ENCODE measurements around the gene ZNF544.

The ZNF544 gene

DNA sequence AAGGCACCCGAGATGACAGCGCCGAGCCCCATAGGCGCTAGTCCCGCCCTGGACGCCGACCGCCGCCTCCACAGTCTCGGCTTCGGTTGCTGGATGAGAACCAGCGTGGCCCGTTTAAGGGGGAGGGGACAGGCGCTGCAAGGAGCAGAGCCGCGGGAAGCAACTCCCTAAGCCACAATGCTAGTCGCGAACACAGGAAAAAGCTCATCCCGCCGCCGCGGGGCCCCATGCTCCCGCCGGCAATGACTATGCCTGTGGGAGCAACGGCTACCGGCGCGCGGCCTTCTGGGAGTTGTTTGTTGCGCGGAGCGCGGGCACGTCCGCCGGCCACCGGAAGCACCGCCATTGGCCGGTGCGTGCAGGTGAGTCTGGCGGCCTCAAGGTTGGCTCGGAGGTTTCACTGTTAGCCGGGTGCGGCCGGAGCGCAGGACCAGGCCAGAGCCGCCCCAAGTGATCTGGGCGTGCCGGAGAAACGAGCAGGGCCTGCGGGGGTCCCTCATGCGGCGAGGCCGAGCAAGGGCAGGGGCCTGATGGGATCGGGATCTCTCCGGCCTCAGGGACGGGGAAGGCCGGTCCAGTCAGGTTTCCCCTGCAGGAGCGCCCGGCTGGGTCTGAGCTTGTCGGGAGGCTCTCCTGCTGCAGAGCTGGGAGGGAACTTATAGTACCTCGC lies at the start of gene ZNF544:
ZNF544 (plus strand) TSS at position 330 of the 670 bp plus-strand sequence. CDS start 15,110 bp downstream, outside the sequence.
- peak; percentile 60 to 67 for DNase-seq (ENCODE audit: low read depth in 2 of 2)

DNA sequence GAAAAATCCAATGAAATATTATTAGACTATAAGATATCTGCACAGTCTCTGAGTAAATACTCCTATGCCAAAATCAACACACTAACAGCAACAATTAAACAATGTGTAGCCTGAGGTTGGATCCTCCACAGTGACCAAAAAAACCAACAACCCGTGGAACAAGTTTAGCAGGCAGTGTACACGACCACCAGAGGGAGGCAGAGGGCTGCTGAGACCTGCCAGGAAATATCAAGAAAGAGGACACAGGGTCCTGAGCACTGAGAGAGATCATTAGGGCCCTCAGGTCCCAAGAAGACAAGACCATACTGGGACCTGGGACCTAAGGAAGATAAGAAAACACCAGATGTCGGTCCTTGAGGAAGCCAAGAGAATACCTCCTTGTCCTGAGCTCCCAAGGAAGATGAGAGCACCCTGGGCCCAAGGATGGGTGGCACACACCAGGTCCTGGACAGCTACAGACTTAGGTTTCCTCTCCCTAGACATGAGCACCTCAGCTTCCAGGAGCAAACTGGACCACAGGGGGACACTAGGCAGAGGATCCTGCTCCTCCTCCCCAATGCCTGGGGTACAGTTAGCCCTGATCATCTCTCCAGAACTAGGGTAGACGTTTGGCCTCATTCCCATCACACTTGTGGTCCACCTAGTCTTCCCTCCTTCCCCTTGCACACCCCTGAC lies 46.7 kb upstream of the ZNF544 start:
- peak; percentile 28 to 32 for DNase-seq (ENCODE audit: low read depth in 2 of 2)

DNA sequence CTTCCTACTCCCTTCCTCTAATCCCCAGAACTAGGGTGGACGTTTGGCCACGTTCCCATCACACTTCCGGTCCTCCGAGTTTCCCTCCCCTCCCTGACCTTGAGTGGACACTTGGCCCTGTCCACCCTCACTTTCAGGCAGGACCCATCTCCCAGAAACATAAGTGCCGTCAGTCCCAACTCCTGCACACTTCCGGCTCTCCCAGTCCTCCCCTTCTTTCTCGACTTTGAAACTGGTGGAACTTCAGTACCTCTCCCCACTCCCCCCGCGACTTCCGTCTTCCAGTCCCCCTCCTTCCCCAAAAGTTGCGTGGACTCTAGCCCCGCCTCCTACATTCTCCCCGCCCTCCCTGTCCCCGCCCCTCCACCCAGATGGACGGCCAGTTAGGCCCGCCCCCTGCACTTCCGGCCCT lies 46.1 kb upstream of the ZNF544 start:
- DNase-seq (ENCODE audit: low read depth in 2 of 2): peak in 1 of 2 donors; percentile 62

DNA sequence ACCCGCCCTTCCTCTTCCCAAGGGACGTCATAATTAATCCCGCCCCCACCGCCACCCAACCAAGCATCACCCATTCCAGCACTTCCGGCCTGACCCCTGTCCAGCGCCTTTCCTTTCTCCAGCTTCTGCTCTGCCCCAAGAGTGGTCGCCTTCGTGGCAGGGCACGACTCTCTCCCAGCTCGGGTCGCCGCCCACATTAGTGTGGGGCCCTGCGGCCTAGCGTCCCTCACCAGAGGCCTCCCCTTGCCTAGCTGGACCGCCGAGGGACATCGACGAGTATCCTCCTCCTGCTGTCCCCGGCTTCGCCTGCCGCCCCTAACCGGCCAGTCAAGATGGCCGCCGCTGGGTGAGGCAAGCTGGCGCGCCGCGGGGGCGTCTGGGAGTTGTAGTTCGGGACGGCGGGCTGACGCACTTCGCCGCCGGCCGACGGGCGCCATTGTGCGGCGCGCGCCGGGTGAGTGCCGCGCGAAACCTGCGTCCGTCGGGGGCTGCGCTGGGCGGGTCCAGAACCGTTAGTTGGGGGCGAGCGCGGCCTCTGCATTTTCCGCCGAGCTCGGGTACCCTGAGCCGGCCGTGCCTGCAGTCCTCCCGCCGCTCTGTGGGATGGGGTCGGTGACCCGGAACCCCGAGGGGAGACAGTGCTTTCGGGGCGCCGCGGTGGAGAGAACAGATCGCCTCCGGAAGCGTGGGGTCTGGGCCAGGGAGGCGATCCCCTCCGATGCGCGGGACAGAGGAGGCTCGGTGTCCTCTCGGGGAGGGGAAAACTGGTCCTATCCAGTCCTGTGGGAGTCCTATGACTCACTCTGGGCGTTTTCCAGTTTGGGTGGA lies 45.5 kb upstream of the ZNF544 start, which contains the start of gene ZNF274:
ZNF274 (plus strand) TSS at position 73 of the 828 bp plus-strand sequence. CDS start 905 bp downstream, outside the sequence.
- peak; percentile 88 to 91 for DNase-seq (ENCODE audit: low read depth in 2 of 2)

DNA sequence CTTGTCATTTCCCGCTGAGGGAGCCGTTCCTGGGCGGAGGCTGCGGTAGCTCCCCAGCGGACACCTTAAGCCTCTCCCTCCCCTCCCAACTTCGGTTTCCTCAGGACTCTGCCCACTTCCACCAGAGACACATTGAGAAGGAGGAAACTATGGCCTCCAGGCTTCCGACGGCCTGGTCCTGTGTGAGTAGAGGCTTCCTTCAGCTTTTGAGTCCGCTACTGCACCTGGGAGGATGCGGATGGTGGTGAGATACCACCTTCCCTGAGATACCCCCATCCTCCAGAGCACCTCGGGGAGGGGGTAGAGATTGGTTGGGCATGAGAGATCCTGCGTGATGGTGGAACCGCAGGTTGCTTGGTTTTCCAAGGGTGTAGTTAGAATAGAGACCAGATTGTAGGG lies 44.9 kb upstream of the ZNF544 start:
- peak in 1 of 2 donors; percentile 1 for DNase-seq (ENCODE audit: low read depth in 2 of 2)

DNA sequence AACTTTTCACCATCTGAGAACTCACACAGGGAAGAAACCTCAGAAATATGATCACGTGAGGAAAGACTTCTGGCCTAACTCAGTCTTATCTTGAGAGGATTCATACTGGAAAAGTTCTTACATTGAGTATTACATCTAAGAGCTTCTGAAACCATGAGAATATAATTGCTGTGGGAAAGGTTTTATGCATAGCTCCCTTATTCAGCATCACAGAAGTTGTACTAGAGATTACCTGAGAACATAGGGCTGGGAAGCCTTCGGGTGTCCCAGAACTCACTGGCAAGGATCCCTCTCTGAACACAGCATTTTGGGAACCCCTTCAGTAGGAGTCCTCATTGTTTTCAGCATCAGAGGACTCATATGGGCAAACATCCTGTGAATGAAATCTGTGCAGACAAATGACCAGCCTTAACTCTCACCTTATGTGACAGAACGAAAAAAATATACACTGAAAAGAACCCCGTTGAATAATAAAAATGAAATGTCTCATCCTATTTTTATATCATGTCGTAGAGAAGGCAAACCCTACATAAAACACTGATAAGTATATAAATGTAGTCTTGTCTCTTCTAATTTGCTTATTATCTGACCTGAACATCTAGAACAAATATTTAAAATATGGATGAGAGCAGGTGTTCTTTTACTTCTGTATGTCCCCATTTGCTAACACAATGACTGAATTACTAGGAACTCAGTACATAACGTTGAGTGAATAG lies 31.7 kb upstream of the ZNF544 start:
- no peak for DNase-seq (ENCODE audit: low read depth in 2 of 2)

DNA sequence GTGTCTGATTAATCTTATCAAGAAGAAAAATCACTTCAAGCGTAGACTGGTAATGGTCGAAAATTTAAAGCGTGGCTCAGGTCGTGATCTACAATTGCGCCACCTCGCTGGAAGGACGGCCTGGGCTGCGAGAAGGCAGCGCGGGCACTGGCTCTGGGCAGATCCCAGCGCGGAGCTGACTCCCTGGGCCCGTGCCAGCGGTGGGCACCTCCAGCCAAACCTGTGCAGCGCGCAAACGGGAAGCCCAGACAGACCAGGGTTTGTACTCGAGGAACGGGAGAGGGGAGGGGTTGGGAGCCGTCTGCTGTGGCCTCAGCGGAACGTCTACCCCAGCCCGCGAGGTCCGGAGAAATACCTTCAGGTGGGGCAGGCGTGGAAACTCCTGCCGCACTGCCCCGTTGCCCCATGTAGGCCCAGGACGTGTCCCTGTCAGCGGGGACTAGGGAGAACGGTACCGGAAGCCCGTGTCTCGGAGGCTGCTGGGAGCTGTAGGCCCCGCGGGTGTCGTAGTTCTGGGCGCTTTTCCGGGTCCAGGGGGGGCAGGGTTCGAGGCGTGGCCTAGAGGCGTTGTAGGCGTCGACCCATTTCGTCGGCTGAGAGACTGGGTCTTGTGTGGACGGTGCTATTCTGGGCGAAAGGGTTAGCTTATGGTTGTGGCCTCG lies 24.8 kb upstream of the ZNF544 start:
- no peak for DNase-seq (ENCODE audit: low read depth in 2 of 2)

DNA sequence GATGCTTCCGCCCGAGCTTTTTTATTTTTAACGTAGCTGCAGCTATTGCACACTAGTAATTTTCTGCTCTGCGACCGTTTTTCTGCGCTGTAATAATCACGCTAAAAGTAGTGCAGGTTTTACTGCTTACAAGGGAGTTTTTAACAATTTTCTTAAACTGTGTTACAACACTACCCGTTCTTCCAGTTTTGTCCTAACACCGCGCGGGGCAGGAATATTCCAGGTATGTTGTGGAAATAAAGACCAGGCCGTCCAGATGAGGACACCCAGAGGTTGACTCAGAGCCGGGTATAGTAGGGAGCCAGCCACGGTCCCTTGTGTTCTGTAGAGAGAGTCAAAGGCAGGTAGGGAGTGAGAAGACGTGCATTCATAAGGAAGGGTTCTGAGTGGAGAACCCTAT lies 24.1 kb upstream of the ZNF544 start:
- no peak for DNase-seq (ENCODE audit: low read depth in 2 of 2)

DNA sequence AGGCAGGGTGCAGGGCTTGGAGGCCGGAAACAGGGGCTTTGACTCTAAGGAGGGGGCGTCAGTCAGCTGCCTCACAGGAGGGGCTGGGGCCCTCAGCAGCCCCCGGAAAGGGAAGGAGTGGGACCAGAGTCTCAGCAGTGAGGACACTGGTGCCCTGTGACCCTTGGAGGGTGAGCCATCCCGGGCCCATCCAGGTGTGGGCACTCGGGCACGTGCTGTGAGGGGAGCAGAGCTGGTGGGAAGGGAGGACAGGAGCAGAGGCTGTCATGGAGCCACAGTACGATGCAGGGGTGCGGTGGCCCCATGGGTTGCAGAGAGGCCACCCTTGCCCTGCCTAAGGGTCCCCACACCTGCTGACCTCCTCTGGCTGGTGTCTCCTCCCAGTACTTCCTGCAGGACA lies 19.1 kb upstream of the ZNF544 start:
- DNase-seq (ENCODE audit: low read depth in 2 of 2): no peak

DNA sequence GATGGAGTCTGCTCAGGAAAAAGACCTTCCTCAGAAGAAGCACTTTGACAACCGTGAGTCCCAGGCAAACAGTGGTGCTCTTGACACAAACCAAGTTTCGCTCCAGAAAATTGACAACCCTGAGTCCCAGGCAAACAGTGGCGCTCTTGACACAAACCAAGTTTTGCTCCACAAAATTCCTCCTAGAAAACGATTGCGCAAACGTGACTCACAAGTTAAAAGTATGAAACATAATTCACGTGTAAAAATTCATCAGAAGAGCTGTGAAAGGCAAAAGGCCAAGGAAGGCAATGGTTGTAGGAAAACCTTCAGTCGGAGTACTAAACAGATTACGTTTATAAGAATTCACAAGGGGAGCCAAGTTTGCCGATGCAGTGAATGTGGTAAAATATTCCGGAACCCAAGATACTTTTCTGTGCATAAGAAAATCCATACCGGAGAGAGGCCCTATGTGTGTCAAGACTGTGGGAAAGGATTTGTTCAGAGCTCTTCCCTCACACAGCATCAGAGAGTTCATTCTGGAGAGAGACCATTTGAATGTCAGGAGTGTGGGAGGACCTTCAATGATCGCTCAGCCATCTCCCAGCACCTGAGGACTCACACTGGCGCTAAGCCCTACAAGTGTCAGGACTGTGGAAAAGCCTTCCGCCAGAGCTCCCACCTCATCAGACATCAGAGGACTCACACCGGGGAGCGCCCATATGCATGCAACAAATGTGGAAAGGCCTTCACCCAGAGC lies 16.2 kb upstream of the ZNF544 start:
- no peak for DNase-seq (ENCODE audit: low read depth in 2 of 2)

DNA sequence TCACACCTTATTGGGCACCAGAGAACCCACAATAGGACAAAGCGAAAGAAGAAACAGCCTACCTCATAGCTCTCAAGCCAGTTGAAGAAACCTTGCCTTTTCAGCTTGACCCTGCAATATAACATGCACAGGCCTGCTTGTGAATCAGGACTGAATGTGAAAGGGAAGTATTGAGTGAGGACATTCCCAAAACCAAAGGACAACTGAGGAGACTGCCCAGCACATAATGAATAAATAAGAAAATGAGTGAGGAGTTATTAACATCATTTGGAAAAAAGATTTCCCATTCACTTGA lies 15.7 kb upstream of the ZNF544 start:
- no peak for DNase-seq (ENCODE audit: low read depth in 2 of 2)

DNA sequence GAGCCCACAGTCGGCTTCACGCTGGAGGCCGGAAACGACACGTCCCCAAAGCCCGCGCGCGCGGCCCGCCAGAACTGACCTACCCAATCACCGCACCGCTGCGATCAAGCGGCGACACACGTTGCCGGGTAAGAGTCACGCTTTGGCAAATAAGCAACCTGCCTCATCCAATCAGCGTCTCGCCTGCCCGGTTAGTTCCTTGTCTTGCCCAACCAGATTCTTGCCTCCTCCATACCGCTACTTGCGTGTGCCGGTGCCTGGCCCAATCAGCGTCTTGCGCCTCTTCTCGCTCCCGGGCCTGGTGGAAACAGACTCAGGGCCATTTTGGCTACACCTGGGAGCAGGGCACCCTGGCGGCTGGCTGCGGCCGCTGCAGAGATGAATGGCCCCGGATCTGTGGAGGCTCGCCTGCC lies 11.6 kb upstream of the ZNF544 start:
- DNase-seq (ENCODE audit: low read depth in 2 of 2): no peak

DNA sequence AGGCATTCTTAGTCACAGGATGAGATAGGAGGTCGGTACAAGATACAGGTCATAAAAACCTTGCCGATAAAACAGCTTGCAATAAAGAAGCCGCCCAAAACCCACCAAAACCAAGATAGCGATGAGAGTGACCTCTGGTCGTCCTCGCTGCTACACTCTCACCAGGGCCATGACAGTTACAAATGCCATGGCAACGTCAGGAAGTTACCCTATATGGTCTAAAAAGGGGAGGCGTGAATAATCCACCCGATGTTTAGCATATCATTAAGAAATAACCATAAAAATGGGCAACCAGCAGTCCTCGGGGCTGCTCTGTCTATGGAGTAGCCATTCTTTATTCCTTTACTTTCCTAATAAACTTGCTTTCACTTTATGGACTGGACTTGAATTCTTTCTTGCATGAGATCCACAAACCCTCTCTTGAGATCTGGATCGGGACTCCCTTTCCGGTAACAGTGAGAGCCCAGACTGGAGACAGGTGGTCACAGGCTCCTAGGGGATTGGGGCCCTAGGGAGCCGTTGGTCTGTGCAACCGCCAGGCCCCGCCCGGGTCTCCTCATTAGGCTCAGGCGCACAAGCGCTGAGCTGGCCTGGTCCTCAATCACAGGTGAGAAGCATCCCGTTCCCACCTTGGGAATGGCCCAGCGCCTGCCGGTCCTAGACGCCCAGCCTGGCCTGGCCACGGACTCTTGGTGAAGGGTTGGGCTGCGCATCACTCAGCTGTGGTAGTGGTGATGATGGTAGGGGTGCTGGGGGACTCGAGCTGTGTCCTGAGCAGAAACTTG lies 10.9 kb upstream of the ZNF544 start:
- DNase-seq (ENCODE audit: low read depth in 2 of 2): no peak

DNA sequence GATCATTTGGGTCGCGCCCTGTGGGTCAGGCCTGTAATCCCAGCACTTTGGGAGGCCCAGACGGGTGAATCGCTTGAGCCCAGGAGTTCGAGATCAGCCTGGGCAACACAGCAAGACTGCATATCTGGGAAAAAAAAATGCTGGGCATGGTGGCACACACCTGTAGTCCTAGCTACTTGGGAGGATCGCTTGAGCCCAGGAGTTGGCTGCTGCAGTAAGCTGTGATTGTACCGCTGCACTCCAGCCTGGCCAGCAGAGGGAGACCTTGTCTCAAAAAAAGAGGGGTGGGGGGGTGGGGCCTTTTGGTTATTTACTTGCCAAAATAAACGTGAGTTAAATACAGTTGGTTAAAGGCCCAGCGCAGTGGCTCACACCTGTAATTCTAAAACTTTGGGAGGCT lies 9.8 kb upstream of the ZNF544 start:
- peak in 1 of 2 donors; percentile 8 for DNase-seq (ENCODE audit: low read depth in 2 of 2)

DNA sequence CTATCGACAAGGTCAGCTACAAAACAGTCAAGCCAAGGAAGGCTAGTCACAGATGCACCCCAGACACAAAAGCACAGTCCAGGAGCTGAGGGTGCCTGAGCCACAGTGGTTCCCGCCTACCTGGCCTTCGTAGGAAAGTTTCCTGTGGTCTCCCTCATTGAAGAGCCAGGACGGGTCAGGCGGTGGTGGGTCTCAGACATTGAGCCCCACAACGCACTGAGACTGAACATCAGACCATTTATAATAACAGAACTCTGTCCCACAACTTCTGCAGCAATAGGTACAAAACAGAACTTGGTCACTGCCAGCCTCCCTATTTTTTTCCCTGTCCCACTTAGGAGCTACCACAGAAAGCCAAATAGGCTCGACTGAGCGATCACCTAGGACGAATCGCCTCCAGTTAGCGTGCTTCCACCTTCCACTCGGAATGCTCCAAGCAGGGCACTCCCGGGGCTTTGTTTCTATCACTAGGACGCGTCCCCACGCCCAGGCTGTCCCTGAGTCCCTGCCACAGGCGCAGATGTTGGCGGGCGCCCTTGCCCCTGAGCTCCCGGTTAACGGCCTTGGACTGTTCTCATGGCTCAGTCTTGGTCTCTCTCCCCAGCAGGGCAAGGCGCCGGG lies 640 bp upstream of the ZNF544 start:
- DNase-seq (ENCODE audit: low read depth in 2 of 2): no peak

DNA sequence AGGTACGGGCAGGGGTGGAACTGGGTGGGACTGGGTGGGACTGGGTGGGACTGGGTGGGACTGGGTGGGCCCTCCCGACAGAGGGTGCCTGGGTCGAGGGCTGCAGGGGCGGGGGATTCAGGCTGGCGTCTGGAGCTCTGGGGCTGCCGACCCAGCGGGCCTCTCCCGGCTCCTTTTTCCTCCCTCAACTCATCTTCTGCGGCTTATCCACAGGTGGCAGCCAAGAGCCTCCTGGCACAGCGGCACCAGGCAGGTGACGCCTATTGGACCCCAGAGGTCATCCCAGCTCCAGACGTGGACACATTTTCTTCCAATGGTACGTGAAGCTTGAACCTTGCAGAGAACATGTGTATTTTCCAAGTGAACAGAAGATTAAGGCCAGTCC lies 533 bp downstream of the ZNF544 start:
- DNase-seq (ENCODE audit: low read depth in 2 of 2): peak in 1 of 2 donors; percentile 3

DNA sequence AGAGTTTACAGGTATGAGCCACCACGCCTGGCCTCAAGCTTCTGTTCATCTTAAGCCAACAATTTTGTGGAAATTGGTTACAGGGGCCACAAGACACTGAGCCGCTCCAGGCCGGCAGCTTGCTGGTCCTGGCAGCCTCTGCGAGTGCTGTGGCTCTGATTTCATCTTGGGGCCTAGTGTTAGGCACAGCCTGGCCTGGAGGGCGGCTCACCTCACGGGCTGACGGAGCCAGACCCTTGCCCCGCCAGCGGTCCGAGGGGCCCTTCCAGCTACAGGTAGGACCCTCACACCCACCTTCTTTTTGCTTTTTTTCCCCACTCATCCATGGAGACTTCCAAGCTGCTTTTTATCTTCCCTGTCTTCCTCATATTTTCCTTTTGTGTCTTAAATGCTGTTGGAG lies 8.6 kb downstream of the ZNF544 start:
- no peak for DNase-seq (ENCODE audit: low read depth in 2 of 2)

DNA sequence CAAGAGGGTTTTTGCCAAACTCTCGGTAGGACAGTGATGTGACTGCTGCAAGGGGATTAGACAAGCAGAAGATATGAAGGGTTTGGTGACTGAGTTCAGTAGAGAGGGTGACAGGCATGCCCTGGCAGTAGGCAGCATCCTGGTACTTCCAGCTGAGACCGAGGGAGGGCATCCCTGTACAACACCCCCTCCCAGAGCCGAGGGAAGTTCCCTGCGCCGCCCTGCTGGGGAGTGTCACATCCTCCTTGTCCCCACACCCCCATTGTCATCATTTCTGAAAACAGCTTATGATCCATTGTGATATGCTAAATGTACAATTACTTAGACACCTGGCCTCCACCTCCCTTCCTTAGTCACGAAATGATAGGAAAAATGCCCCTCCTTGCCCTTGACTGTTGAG lies 14.6 kb downstream of the ZNF544 start:
- DNase-seq (ENCODE audit: low read depth in 2 of 2): no peak

DNA sequence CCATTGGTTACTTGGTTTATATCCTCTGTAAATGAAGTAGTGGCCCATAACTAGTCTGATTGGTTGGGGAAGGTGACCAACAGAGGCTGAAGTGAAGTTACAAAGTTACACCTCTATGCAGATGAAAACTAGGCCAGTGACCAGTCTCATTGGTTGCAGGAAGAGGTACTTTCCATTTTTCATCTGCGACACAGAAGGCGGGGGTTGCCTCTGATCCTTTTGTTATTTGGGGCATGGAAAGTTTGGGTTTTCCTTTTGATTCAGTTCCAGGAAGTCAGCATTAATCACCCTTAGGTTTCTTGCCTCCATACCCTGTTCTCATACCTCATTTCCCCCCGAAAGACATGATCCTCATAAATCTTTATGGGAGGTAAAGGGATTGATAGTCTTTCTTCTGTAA lies 20.2 kb downstream of the ZNF544 start:
- no peak for DNase-seq (ENCODE audit: low read depth in 2 of 2)

Data from stimulated activated CD8-positive, alpha-beta memory T cell treated with anti-CD3 and anti-CD28 coated beads, Interleukin-2, amount 100 ng/mL, for 48 hours (primary cell).